Esophagus squamous epithelium (tissue), 5 donors: ENCODE data around the gene TIGIT. TPM values are rescaled to one million over a fixed set of nuclear protein-coding genes. Genes with fewer than 3 reads are reported as not detected.

Source experiments
- DNase-seq: peaks from one replicate; lab custom pipeline; 2025; lab: John Stamatoyannopoulos, UW
- H3K27ac ChIP-seq, 4 donors: fragments of 200-600 bp; sonication (generic); one replicate each; pipeline ENCODE4 v1.5.1; 2016 to 2019; ENCODE audit warnings: mild to moderate bottlenecking in 1 of 4
- H3K27me3 ChIP-seq, 4 donors: fragments of 200-600 bp; sonication (generic); 1 replicate in 3 of 4; 2 replicates in 1 of 4; pipeline versions ENCODE4 v1.5.1 to v1.6.0; 2017 to 2021; ENCODE audit warnings: antibody characterized with exemption in 1 of 4
- H3K36me3 ChIP-seq, 3 donors: fragments of 200-600 bp; sonication (generic); one replicate each; pipeline ENCODE4 v1.5.1; 2016 to 2019
- H3K4me1 ChIP-seq, 3 donors: fragments of 200-600 bp; sonication (generic); one replicate each; pipeline ENCODE4 v1.5.1; 2017 to 2019
- H3K4me3 ChIP-seq, 4 donors: fragments of 200-600 bp; sonication (generic); 1 replicate in 3 of 4; 2 replicates in 1 of 4; pipeline ENCODE4 v1.5.1; 2016 to 2019; ENCODE audit warnings: mild to moderate bottlenecking in 2 of 4, moderate library complexity in 1 of 4
- H3K9me3 ChIP-seq, 3 donors: fragments of 200-600 bp; sonication (generic); one replicate each; pipeline ENCODE4 v1.5.1; 2016 to 2019
- POLR2A ChIP-seq, 4 donors: fragments of 450-650 bp; IDR thresholded peaks; one replicate each; pipeline ENCODE4 v1.6.1; 2017; ENCODE audit warnings: antibody characterized with exemption in 4 of 4, mild to moderate bottlenecking in 4 of 4, moderate library complexity in 3 of 4
- WGBS, 2 donors: methylation state at CpG; one replicate each; pipeline ENCODE4 v1.1.5; 2018; 5-methylcytosine and 5-hydroxymethylcytosine counted together
- intact Hi-C: fragments of 100-400 bp; cut with DNase I; formaldehyde crosslinking; loops from one replicate; pipeline ENCODE4 v1.15.0; 2022
- total RNA-seq, 4 donors: library from RNA; depleted of rRNA; stranded (reverse); fragments of >200 nt; gene quantifications; one replicate each; pipeline ENCODE4 v1.1.0, GENCODE V29; 2016
- TF ChIP-seq, protein P1 (sequence below), 6 experiments: fragments of 450-650 bp in 4 of 6; fragments of 200-600 bp in 2 of 6; sonication (generic) in 2 of 6; IDR thresholded peaks; one replicate each; pipeline ENCODE4 v1.5.1; 2016 to 2019; ENCODE audit warnings: antibody characterized with exemption in 6 of 6, mild to moderate bottlenecking in 4 of 6, moderate library complexity in 4 of 6
- donor health status: DM: yes; HTN: yes; CAD: no.

TIGIT gene
- total RNA-seq, 4 donors from 2014 or later: 0.26 to 0.94 (median 0.72) TPM

DNA sequence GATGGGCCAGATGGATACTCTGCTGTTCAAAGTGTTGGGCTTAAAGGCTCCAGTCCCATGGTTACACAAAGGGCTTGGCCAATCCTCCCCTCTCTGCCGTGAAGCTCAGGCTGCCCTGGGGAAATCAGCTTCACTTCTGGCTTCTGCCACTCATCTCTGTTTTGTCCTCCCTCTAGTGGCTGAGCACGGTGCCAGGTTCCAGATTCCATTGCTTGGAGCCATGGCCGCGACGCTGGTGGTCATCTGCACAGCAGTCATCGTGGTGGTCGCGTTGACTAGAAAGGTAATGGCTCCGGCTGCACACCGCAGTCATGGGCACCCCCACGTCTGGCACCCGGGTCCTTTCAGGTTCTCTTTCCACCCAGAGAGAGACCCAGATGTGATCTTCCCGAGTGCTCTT, 5.6 kb downstream of the TIGIT start:
- DNase-seq: no peak
- 63 to 71% methylated on average over 10 to 13 of the region's 13 CpGs for WGBS, 2 donors

GRCh38 chr3:114299941-114300624, 6.3 kb downstream of the TIGIT start:
- Histone ChIP-seq H3K27me3 (no peaks in the 10 kb centered on the region), H3K36me3 (no peaks in the 10 kb centered on the region), H3K27ac (no peak overlapping the region), H3K4me3 (no peak overlapping the region), H3K9me3 (no peaks in the 10 kb centered on the region), H3K4me1 (no peaks in the 10 kb centered on the region)
- intact Hi-C loops: no loop called here
- TF ChIP-seq, protein P1, sequence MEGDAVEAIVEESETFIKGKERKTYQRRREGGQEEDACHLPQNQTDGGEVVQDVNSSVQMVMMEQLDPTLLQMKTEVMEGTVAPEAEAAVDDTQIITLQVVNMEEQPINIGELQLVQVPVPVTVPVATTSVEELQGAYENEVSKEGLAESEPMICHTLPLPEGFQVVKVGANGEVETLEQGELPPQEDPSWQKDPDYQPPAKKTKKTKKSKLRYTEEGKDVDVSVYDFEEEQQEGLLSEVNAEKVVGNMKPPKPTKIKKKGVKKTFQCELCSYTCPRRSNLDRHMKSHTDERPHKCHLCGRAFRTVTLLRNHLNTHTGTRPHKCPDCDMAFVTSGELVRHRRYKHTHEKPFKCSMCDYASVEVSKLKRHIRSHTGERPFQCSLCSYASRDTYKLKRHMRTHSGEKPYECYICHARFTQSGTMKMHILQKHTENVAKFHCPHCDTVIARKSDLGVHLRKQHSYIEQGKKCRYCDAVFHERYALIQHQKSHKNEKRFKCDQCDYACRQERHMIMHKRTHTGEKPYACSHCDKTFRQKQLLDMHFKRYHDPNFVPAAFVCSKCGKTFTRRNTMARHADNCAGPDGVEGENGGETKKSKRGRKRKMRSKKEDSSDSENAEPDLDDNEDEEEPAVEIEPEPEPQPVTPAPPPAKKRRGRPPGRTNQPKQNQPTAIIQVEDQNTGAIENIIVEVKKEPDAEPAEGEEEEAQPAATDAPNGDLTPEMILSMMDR (IDR thresholded peaks at IDR 0.05): no peak
- TF ChIP-seq POLR2A (IDR thresholded peaks at IDR 0.05): no peak
- DNase-seq: no peak
- WGBS, 2 donors: 71 to 76% methylated on average over 5 of the region's 5 CpGs

More for the DNA sequence above, 5.6 kb downstream of the TIGIT start:
- Histone ChIP-seq H3K27me3 (no peaks in the 10 kb centered on the region), H3K4me1 (no peaks in the 10 kb centered on the region), H3K27ac (no peak overlapping the region), H3K4me3 (no peak overlapping the region), H3K9me3 (no peaks in the 10 kb centered on the region), H3K36me3 (no peaks in the 10 kb centered on the region)
- intact Hi-C loops: no loop called here
- no peak for TF ChIP-seq POLR2A (IDR thresholded peaks at IDR 0.05)
- TF ChIP-seq, protein P1 (IDR thresholded peaks at IDR 0.05): peak in 1 of 6 experiments; percentile 20

GRCh38 chr3:114307222-114307830, 13.5 kb downstream of the TIGIT start:
- TF ChIP-seq POLR2A (IDR thresholded peaks at IDR 0.05): no peak
- TF ChIP-seq, protein P1 (IDR thresholded peaks at IDR 0.05): no peak
- H3K4me1 ChIP-seq: no peaks in the 10 kb centered on the region
- no peaks in the 10 kb centered on the region for H3K27me3 ChIP-seq
- H3K27ac ChIP-seq: peak overlapping the region in 2 of 4 donors; percentile 28 to 42
- no peaks in the 10 kb centered on the region for H3K9me3 ChIP-seq
- 69 to 75% methylated on average over 8 of the region's 8 CpGs for WGBS, 2 donors
- H3K36me3 ChIP-seq: no peaks in the 10 kb centered on the region
- DNase-seq: no peak
- no peak overlapping the region for H3K4me3 ChIP-seq
- intact Hi-C loops: no loop called here

- Histone ChIP-seq H3K36me3 (no peaks in the 10 kb centered on the region), H3K27ac (peak overlapping the region in 1 of 4 donors; percentile 28), H3K9me3 (no peaks in the 10 kb centered on the region), H3K27me3 (no peaks in the 10 kb centered on the region), H3K4me3 (no peak overlapping the region), H3K4me1 (no peaks in the 10 kb centered on the region)
- intact Hi-C loops: no loop called here
- DNase-seq: no peak
- TF ChIP-seq POLR2A (IDR thresholded peaks at IDR 0.05): no peak
- WGBS, 2 donors: 40 to 47% methylated on average over 3 of the region's 3 CpGs
Measured at GRCh38 chr3:114307832-114308231, 14.0 kb downstream of the TIGIT start.

DNA sequence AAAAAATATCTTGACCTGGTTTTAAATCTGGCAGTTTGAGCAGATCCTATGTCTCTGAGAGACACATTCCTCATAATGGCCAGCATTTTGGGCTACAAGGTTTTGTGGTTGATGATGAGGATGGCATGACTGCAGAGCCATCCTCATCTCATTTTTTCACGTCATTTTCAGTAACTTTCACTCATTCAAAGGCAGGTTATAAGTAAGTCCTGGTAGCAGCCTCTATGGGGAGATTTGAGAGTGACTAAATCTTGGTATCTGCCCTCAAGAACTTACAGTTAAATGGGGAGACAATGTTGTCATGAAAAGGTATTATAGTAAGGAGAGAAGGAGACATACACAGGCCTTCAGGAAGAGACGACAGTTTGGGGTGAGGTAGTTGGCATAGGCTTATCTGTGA, 14.5 kb downstream of the TIGIT start:
- Histone ChIP-seq H3K9me3 (no peaks in the 10 kb centered on the region), H3K27me3 (no peaks in the 10 kb centered on the region), H3K4me1 (no peaks in the 10 kb centered on the region), H3K4me3 (no peak overlapping the region), H3K36me3 (no peaks in the 10 kb centered on the region), H3K27ac (peak overlapping the region in 1 of 4 donors; percentile 1)
- DNase-seq: no peak
- intact Hi-C loops: no loop called here
- WGBS, 2 donors: 57 to 65% methylated on average over 2 of the region's 2 CpGs
- TF ChIP-seq POLR2A (IDR thresholded peaks at IDR 0.05): no peak
- TF ChIP-seq, protein P1 (IDR thresholded peaks at IDR 0.05): no peak
